ENCODE measurements around the gene DNAH3.

Gene DNAH3

DNA sequence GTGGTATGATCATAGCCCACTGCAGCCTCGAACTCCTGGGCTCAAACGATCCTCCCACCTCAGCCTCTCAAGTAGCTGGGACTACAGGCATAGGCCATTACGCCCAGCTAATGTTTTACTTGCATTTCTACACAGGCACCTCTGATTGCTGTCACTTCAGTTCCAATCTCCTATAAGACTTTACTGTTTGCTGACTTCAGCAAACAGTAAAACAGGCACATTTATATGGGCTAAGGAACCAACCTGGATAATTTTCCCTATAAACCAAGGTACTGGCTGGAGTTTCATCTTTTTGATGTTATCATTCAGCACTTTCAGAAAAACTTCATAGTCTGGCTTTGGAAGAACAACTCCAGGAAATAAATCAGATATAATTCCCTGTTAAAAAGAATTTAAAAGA, 114.2 kb downstream of the DNAH3 start:
- TF ChIP-seq, protein P1, sequence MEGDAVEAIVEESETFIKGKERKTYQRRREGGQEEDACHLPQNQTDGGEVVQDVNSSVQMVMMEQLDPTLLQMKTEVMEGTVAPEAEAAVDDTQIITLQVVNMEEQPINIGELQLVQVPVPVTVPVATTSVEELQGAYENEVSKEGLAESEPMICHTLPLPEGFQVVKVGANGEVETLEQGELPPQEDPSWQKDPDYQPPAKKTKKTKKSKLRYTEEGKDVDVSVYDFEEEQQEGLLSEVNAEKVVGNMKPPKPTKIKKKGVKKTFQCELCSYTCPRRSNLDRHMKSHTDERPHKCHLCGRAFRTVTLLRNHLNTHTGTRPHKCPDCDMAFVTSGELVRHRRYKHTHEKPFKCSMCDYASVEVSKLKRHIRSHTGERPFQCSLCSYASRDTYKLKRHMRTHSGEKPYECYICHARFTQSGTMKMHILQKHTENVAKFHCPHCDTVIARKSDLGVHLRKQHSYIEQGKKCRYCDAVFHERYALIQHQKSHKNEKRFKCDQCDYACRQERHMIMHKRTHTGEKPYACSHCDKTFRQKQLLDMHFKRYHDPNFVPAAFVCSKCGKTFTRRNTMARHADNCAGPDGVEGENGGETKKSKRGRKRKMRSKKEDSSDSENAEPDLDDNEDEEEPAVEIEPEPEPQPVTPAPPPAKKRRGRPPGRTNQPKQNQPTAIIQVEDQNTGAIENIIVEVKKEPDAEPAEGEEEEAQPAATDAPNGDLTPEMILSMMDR (IDR thresholded peaks at IDR 0.05; ENCODE audit: extremely low read depth, insufficient read depth, missing control alignments): no peak
- in situ Hi-C loops (cut with MboI; ENCODE audit: low pct_unique_long_range_greater_than_20kb, low sequenced_read_pairs, unreplicated experiment): no loop called here
- no peak for DNase-seq (ENCODE audit: low spot score)

- TF ChIP-seq, protein P1 (IDR thresholded peaks at IDR 0.05; ENCODE audit: extremely low read depth, insufficient read depth, missing control alignments): no peak
- DNase-seq (ENCODE audit: low spot score): no peak
- in situ Hi-C loops (cut with MboI; ENCODE audit: low pct_unique_long_range_greater_than_20kb, low sequenced_read_pairs, unreplicated experiment): no loop called here
These were observed 116.9 kb downstream of the DNAH3 start for GRCh38 chr16:21033704-21034103.

DNA sequence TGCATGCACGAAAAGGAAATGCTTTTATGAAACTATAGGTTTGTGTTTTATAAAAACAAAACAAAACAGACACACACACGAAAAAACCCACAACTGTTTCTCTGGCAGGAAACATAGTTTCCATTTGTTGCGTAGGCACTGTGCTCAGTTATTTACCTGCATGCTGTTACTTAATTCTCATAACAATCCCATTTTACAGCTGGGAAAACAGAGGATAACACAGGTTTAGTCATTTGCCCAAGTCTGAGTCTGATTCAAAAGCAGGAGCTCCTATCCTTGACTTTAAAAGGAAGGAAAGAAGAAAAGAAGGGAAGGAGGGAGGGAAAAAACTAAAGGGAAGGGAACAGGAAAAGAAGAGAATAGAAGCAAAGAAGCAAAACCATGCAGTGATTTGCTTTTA, 117.4 kb downstream of the DNAH3 start:
- DNase-seq (ENCODE audit: low spot score): no peak
- in situ Hi-C loops (cut with MboI; ENCODE audit: low pct_unique_long_range_greater_than_20kb, low sequenced_read_pairs, unreplicated experiment): no loop called here
- TF ChIP-seq, protein P1 (IDR thresholded peaks at IDR 0.05; ENCODE audit: extremely low read depth, insufficient read depth, missing control alignments): no peak

DNA sequence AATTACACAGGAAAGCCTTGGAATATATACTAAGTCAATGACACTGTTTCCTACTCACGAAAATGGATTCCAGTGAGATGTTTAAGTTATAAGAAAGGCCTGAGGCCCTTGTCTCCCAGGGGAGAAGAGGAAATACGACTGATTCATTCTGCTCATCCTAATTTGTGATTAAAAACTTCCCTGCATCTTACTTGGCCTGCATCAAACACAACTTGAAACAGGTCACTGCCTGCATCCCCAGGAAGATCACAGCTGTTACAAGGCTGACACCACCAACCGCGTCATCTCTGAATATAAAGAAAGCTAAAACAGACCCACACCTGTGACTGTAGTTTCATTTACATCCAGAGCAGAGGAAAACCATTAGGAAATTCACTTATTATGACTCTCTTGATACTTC, 121.9 kb downstream of the DNAH3 start:
- in situ Hi-C loops (cut with MboI; ENCODE audit: low pct_unique_long_range_greater_than_20kb, low sequenced_read_pairs, unreplicated experiment): no loop called here
- TF ChIP-seq, protein P1 (IDR thresholded peaks at IDR 0.05; ENCODE audit: extremely low read depth, insufficient read depth, missing control alignments): no peak

GRCh38 chr16:21026846-21027245, 123.8 kb downstream of the DNAH3 start:
- in situ Hi-C loops (cut with MboI; ENCODE audit: low pct_unique_long_range_greater_than_20kb, low sequenced_read_pairs, unreplicated experiment): no loop called here
- DNase-seq (ENCODE audit: low spot score): no peak
- TF ChIP-seq, protein P1 (IDR thresholded peaks at IDR 0.05; ENCODE audit: extremely low read depth, insufficient read depth, missing control alignments): no peak

More for the DNA sequence above, 121.9 kb downstream of the DNAH3 start:
- DNase-seq (ENCODE audit: low spot score): no peak

DNA sequence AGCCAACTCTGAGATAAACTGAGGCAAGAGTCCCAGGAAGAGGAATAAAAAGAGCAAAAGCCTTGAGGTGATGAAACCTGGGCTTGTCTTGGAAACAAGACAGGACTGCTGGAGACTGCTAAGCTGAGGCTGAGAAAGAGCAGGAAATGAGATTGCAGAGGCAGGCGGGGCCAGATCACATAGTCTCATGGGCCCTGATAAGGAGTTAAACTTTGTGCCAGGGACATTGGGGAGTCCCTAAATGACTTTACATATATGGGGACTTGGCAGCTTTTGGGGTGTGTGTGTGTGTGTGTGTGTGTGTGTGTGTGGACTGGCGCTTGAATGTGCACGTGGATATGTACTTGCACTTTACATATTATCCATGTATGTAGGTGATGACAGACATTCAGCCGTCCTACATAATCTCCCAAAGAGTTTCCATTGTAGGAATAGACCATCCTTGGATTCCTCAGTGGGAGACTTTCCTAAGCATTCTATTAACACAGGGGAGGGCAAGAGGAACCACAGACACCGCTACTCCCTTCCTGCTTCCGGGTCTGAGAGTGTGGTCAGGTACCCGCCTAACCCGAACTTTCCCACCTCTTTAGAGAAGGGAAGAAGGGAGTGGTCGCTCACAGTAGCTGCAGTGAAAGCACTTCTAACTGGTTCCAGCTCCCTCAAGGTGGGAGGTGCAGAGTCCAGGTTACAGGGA, 127.0 kb downstream of the DNAH3 start:
- no peak for DNase-seq (ENCODE audit: low spot score)
- in situ Hi-C loops (cut with MboI; ENCODE audit: low pct_unique_long_range_greater_than_20kb, low sequenced_read_pairs, unreplicated experiment): no loop called here
- TF ChIP-seq, protein P1 (IDR thresholded peaks at IDR 0.05; ENCODE audit: extremely low read depth, insufficient read depth, missing control alignments): no peak

Measured in GM13977 (cell line).